SK-N-MC (cell line): Measurements from ENCODE around the gene RBM23.

Experiments used
- EZH2 ChIP-seq: fragments of 200-600 bp; sonication (generic); IDR thresholded peaks from one replicate; pipeline ENCODE4 v1.6.1; 2017; ENCODE audit warnings: antibody characterized with exemption
- POLR2AphosphoS5 ChIP-seq: IDR thresholded peaks from 2 replicates; pipeline ENCODE4 v1.6.1; 2012; ENCODE audit warnings: mild to moderate bottlenecking, low read depth, low read length, borderline replicate concordance

DNA sequence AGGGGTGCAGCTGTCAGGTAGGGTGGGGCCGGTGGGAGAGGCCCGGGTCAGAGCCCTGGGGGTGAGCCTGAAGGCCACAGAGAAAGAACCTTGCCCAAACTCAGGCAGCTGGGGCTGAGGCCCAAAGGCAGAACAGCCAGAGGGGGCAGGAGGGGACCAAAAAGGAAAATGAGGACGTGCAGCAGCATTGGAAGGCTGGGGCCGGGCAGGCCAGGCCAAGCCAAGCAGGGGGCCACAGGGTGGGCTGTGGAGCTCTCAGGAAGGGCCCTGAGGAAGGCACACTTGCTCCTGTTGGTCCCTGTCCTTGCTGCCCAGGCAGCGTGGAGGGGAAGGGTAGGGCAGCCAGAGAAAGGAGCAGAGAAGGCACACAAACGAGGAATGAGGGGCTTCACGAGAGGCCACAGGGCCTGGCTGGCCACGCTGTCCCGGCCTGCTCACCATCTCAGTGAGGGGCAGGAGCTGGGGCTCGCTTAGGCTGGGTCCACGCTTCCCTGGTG, 72.1 kb downstream of the RBM23 start:
- TF ChIP-seq POLR2AphosphoS5 (no peak), EZH2 (no peak)
